ENCODE data around the gene ANKS3.

The ANKS3 gene

DNA sequence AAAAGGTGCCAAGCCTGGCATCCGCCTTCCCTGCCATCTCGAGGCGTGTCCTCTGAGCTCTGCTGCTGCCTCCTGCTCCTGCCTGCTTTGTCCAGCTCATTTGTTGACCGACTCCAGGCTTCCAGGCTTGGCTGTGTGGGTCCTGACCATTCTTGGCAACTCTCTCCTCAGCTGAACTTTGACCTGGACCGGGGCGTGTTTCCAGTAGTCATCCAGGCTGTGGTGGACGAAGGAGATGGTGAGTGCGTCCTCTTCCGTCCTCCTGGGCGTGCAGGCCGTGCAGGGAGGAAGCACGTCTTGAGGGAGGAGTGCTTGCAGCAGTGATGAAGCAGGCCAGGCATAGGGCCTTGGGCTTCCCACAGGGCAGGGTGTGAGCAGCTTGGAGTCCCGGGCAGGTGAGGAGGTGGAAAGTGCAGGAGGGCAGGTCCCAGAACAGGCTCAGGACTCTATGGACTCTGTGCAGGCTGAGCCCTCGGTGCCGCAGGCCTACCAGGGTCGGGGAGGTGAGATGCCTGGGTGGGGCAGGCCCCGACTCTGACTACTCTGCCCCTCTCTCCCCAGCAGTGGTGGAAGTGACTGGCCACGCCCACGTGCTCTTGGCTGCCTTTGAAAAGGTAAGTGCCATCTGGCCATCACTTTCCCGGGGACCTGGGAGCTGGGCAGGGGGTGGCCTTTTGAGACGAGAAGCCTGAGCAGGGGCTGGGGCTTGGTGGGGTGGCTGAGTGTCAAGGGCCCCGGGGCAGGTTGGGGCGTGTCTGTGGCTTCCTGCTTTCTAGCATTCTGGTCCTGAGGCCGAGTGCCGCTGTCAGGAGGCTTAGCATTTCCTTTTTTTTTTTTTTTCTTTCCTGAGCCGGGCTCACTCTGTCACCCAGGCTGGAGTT, 69.3 kb downstream of the ANKS3 start:
- peak; percentile 68 for DNase-seq

DNA sequence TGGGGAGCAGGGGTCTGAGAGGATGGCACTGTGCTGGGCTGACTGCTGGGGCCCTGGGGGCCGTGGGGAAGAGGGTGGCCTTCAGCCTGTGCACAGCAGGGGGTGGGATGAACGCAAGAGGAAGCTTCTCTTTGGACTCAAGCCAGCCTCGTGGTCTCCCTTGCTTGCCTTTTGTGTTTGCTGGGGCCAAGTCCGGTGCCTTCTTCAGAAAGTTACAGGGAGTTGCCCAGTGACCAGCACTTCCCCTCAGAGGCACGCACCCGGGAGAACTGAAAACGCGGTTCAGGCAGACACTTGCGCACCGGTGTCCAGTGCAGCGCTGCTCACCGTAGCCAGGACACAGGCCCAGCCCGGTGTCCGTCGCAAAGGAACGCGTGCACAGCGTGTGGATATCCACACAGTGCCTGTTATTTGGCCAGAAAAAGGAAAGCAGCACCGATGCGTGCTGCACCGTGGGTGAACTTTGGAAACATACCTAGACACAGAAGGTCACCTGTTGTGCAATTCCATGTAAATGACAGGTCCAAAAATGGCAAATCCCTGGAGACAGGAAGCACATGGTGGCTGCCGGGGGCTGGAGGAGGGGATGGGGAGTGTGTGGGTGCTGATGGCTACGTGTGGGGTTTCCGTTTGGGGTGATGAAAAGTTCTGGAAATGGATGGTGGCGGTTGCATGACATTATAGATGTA, 70.2 kb downstream of the ANKS3 start:
- DNase-seq: no peak

DNA sequence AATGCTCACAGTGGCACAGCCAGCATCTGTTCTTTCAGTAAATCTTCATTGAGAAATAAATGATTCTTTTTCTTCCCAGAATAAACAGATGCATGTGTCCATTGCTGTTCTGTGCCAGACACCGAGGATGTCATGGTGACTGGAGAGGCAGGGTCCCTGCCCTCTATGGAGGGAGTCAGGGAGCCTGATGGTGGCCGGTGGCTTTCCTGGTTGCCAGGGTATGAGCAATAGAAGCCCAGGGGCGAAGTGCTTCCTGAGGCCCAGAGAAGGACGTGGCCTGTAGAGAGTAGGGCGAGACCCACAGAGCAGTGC, 70.7 kb downstream of the ANKS3 start:
- no peak for DNase-seq

DNA sequence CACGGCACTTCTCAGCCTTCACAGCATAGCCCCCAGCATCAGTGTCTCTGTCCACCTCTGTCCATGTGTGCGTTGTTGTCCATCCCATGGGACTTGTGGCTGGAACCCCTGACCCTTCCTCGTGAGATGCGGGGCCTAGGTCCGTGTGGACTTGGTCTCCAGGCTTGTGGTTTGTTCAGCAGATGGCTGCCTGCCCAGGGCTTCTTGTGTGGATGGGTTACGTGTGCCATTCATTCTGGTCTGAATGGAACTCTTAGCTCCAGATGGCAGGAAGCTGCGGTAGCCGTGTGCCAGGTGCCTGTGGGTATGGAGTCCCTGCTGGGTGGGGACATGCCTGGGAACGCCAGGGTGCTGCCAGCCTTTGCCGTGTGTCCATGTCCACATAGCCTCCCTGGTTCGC, 72.4 kb downstream of the ANKS3 start:
- no peak for DNase-seq

DNA sequence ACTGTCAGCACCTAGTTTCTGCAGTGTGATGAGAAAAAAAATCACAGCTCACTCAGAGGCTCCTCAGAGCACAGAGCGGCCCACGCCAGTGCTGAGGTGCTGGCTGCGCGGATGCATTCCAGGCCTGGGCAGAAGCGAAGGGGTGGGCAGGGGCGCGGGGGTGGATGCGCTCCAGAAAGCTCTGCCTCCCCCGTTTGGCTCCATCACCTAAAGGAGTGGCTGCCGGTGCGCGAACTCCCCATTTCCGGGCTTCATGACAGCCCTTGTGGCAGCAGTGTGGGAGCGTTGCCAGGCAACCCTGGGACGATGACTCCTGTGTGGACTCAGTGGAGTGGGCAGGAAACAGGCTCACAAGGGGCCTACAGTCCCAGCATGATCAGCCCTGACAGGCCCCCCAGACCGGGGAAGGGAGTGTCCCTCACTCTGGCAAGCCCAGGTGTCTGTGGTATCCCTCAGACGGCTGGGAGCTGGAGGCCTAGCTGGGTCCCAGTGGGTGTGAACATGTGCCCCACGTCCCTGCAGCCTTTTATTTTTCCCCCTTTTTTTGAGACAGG, 73.5 kb downstream of the ANKS3 start:
- peak; percentile 55 for DNase-seq

DNA sequence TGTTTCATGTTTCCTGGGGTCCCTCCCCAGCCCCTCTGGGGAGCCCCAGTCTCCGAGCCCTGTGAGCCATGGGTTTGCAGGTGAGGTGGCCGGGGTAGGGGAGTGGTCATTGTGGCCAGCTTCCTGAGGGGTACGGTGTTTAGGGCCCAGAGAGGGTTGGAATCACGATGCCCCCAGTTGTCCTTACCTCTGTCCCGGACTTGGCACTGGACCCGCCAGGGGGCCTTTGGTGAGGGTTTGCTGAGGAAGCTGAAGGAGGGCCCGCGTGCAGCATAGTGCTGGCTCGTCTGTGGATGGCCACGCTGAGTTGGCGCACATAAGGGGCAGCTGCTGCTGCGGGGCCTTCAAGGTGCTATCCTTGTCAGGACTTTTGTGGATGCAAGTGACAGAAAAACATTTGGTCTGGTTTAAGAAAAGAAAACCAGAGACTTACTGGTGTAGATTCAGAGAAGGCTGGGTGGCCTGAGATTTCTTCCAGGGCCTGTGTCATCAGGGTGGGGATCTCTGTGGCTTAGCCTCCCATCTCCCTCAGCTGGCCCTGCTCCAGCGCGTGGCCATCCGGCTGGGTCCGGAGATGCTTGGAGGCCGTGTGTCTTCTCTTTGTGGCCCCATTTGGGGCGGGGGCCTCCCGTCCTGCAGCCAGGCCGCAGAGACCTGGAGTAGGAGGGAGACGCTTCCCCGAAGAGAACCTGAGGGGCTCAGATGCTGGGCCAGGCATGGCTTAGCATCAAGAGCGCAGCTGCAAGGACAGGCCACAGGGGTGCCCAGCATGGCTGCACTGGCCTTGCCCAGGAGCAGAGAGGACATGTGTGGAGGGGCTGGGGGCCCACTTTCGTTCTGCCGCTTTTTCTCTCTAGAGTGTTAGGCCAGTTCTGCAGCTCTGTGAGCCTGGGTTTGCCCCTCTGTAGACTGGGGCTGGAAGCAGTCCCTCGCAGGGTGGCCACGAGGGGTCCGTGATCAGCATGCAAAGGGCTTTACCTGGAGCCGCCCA, 74.4 kb downstream of the ANKS3 start:
- DNase-seq: no peak

DNA sequence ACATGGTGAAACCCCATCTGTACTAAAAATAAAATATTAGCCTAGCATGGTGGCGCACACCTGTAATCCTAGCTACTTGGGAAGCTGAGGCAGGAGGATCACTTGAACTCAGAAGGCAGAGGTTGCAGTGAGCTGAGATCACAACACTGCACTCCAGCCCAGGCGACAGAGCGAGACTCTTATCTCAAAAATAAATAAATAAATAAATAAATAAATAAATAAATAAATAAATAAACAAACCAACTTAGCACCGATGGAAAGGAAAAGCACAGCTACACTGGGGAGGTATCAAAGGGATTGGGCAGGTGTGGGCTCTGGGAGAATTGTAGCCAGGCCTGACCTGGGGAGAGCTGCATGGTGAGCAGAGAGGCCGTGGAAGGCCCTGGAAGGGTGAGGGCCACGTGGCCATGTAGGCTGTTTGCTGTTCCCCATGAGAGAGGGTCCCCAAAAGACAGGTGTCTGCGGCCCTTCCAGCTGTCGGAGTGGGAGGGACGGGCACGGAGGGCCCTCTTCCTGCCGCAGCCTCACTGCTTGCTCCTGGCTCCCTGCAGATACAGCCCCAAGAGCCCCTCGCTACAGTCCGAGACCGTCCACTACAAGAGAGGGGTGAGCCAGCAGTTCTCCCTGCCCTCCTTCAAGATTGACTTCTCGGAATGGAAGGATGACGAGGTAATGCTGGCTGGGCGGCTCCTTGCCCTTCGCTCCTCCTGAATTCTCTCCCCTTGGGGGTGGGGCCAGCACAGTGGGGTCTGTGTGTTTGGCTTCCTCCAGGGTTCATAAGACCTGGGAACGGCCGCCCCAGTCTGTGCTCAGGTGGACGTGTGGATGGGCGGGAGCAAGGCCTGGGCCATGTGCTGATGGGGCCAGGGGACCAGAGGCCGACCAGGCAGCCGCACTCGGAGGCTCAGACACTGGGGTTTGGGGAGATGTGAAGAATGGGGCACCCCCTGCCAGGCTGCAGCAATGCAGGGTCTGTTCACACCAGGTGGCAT, 77.1 kb downstream of the ANKS3 start:
- DNase-seq: no peak

DNA sequence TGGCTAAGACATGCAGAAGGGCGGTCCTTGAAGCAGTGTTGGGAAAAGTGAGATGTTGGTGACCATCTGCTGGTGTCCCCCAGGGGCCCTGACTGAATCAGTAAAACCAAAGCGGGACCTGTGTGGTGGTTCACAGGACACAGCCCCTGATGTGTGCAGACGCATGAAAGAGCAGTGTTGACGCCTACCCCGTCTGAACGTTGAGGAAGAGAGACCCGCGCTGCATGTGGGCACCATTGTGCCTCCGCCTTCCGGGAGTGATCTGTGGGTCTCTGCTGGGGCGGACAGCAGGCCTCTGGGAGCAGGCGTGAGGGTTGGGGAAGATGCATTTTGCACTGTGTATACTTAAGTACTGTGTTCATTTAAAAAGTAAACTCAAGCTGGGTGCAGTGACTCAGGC, 77.8 kb downstream of the ANKS3 start:
- no peak for DNase-seq

DNA sequence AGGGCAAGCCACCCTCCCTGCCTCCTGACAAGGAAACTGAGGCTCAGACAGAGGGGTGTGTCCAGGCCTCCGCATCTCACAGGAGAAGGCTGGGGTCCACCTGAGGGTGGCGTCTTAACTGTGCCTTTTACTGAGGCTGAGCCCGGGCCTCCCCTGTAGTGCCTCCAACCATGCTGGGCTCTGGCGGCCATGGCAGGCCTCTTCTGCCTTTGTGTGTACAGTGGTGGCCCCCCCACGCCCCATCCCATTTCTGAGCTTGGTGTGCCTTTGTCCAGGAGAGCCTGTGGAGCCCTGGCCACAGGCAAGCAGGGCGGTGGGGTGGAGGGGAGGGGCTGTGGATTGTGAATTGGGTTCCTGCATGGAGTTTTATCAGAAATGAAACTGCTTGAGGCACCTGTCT, 78.3 kb downstream of the ANKS3 start:
- DNase-seq: no peak

DNA sequence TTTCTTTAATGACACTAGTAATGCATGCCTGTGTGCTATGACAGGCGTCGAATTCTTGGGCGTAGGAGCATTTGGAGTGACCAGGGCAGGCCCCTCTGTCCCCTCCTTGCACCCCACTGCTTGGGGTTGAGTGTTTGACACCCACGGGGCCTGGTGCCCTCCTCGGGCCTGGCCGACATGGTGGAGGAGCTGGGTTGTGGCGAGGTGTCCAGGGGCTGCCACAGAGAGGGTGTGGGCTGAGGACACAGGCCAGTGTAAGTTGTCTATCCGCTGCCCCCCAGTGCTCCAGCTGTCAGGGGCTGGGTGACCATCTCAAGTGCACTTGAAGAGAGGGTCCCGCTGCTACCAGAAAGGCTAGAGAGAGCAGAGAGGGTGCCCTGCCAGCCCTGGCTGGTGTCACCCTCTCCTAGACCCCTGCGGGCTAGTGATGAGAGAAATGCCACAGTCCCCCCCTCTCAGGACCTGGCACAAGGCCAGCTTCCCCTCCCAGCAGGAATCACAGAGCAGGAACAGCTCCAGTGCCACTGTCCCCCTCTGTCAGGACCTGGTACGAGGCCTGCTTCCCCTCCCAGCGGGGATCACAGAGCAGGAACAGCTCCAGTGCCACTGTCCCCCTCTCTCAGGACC, 79.0 kb downstream of the ANKS3 start:
- DNase-seq: no peak

DNA sequence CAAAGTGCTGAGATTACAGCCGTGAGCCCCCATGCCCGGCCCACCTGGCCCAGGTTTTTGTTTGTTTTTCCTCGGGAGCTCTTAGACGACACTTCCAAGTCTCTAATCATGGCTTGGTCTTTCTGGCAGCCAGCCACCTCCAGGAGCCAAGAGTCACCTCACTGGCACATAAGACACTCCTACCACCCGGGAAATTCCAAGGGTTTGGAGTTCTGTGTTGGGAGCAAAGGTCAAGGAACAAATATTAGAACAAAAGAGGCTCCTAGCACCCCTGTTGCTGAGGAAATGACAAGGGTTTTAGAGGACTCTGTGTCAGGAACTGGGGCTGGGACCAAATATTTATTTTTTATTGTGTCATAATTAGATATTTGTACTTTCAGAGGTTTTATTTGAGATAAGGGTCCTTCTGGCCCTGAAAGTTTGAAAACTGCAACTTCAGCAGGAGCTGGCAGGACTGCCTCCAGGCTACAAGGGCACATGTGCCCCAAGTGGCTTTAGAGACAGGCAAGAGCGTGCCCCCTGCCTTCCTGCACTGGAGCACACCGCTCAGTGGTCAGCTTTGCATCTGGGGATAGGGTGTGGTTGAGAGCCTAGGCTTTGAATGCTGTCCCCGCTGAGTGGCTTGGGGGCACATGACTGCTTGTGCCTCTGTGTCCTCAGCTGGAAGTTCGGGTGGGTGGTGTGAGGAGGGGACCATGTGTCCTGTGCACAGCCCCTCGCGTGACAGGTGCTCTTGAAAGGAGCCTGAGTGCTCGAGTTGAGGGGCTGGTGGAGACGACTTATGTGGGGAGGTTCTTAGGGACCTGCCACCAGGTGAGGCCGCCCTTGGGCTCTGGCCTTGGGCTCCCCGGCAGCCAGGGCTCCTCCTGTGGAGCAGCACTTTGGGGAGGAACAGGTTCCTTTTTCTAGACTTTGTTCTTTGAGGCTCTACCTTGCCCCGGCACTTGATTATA, 79.8 kb downstream of the ANKS3 start:
- no peak for DNase-seq

DNA sequence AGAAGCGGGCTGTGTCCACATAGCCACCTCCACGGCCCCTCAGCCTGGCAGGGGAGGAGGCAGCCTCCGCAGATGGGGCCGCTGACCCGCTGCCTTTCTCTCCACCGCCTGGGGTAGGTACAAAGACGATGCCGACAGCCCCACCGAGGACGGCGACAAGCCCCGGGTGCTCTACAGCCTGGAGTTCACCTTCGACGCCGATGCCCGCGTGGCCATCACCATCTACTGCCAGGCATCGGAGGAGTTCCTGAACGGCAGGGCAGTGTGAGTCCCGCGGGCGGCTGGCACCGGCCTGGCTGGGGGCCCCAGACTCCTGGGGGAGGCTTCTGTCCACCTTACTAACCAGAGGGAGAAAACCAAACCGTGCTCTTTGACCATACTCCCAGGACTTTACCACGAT, 81.5 kb downstream of the ANKS3 start:
- no peak for DNase-seq

DNA sequence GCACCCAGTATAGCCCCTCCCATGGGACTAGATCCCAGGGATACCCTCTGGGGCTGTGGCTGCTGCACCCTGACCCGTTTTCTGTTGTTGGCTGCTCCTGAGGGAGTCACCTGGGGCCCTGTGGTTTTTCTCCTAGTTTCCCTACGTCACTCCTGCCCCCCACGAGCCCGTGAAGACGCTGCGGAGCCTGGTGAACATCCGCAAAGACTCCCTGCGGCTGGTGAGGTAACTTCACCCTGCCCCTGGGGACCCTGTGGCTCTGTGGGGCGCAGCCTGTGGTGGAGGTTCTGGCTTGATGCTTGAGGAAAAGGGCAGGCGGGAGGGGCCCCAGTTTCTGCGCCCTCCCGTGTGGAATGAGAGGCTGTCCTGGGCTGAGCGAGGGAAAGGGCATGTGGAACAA, 82.2 kb downstream of the ANKS3 start:
- DNase-seq: no peak

DNA sequence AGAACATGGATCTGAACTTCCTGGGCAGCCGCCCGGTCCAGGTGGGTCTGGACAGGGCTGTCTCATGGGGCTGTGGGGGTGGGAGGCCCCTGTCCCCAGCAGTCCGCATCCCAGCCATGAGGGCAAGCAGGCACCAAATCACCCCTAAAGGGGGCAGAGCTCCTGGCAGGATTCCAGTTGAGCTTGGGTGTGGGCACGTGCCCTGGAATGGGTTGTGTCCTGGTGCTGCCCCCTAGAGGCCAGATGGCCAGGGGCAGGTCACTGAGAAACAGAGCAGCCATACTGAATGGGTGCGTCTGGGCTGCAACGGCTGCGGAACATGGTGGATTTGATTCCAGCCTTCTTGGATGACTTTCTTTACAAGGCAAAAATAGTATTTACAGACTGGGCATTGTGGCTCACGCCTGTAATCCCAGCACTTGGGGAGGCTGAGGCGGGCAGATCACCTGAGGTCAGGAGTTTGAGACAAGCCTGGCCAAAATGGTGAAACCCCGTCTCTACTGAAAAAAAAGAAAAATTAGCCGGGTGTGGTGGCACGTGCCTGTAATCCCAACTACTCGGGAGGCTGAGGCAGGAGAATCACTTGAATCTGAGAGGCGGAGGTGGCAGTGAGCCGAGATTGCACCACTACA, 83.5 kb downstream of the ANKS3 start:
- DNase-seq: peak; percentile 65

DNA sequence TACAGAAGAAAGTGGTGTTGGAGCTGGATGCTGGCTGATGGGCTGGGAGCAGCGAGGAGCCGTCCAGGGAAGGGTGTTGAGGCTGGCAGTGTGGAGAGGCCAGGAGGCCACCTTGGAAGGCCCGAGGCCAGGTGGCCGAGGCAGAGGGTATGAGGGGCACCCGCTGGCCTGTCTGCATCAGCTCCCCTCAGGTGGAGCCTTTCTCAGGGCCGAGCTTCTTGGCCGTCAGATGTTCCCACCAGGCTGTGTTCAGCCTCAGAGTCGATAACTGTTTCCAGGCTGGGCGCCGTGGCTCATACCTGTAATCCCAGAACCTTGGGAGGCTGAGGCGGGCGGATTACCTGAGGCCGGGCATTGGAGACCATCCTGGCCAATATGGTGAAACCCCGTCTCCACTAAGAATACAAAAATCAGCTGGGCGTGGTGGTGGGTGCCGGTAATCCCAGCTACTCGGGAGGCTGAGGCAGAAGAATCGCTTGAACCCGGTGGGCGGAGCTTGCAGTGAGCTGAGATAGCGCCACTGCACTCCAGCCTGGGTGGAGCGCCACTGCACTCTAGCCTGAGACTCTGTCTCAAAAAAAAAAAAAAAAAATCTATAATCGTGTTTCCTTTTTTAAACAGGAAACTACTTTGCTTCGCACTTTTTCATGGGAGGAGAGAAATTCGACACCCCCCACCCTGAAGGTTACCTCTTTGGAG, 84.2 kb downstream of the ANKS3 start:
- no peak for DNase-seq

DNA sequence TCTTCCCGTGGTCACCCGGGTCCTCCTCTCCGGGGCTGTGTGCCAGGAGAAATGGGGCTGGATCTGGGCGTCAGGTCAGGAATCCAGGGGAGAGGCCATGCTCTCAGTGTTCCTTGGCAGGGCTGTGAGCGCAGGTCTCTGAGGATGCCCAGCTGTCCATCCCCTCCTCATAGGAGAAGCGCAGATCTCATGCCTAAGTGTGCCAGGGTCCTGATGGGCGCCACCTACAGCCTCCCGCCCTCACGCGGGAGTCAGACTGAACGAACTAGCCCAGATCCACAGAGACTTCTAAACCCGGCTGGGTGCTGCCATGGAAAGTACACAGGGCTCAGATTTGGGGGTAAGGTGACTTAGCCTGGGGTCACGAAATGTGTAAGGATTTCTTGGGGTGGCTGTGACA, 85.2 kb downstream of the ANKS3 start:
- no peak for DNase-seq

DNA sequence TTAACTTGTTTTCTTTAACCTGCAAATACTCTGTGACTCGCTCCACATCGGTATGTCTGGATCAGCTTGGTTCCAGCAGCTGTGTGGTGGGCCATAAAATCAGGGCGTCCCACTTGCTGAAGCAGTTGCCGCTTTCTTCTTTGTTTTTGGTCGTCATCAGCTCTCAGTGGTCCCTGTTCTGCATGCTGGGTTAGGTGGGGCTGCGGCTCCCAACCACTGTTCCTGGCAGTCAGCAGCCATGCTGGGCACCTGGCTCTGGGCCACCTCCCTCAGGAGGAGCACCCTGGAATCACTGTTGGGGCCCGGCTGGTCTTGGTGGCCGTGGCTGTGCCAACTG, 86.5 kb downstream of the ANKS3 start:
- DNase-seq: no peak

DNA sequence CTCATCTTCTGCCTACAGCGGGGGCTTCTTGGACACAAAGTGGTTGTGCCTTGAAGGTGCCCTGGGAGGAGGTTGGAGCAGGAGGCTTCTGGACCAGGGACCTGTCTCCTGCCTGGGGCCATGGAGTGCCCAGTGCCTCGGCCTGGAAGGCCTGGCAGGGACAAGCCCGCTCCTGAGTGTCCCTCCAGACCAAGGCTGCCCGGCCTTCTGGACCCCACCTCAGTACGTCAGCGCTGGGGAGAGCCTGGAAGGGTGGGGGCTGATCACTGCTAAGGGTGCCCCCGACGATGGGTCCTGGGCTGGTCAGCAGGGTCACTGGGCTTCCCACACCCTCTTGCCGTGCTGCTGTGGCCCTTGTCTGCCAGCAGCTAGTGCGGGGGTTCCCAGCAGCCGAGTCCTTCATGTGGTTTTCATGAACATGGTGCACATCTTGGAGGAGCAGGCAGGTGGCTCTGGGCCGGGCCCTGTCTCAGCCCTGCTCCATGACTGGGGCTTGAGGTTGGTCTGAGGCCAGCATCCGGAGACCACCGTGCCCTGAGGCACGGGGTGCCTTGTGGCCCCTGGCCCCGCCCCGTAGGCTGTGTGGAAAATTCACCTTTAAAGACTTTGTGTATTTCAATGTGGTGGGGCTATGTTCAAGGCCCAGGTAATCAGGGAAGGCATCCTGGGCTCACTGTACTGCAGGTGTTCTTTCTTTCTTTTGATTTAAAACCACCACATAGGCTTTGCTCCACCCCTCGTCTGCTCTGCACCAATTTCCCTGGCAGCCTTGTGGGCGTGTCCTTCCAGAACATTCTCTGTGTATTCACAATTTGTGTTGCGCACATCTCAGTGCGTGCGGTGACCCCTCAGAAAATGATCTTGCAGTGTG, 87.1 kb downstream of the ANKS3 start:
- no peak for DNase-seq

Data from central memory CD4-positive, alpha-beta T cell (primary cell).